Activated CD4-positive, alpha-beta T cell treated with anti-CD3 and anti-CD28 coated beads, Interleukin-2, amount 50 U/mL, for 16 hours (primary cell): Measurements from ENCODE around the gene GAP43.

Source experiments
- DNase-seq: peaks from one replicate; pipeline ENCODE4 v3.0.0-alpha.2; 2020

Gene GAP43

DNA sequence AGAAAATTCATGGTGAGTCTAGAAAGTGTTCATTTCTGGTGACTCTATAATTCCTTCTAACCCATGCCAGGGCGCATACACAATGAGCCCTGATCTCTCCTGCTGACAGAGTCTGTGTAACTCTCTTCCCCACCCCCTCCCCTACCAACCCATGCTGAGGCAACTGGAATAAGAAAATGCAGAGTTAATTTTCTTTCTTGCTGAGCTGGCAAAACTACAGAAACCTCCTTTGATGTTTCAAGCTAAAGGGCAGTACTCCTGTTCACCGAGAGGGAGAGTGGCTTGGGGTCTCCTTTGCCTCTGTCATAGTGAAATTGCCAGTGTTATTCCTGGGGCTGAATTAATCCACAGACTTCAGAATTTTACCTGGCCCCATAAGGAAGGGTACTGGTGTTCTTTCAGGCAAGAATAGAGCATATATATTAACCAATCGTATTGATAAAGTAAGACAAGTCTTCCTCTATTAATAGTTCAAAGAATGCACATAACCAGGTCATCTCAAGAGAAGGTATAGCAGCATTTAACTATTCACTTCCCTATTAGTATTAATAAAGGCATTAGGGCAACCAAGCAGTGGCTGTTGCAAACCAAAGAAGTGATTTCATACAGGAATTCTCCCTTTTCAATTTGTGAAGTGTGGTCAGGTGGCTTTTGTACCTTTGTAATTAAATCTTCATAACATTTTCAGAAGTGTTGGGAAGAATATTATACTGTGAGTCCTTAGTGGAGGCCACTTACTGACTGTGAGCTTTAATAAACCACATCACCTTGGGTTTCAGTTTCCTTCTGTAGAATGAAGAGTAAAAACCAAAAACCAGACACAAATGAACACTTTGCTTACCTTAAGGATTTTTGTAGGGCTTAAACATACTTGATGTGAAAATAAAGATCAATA is 4.1 kb downstream of the GAP43 start:
- DNase-seq, result no peak

GRCh38 chr3:115628075-115628412 is 4.7 kb downstream of the GAP43 start:
- no peak for DNase-seq

- no peak for DNase-seq
Measured at GRCh38 chr3:115630850-115631249, 7.5 kb downstream of the GAP43 start.

GRCh38 chr3:115632026-115632425 is 8.7 kb downstream of the GAP43 start:
- DNase-seq, result no peak

GRCh38 chr3:115633467-115633866 is 10.2 kb downstream of the GAP43 start:
- DNase-seq, result no peak

- DNase-seq, result no peak
Measured at GRCh38 chr3:115634052-115634451, 10.7 kb downstream of the GAP43 start.

DNA sequence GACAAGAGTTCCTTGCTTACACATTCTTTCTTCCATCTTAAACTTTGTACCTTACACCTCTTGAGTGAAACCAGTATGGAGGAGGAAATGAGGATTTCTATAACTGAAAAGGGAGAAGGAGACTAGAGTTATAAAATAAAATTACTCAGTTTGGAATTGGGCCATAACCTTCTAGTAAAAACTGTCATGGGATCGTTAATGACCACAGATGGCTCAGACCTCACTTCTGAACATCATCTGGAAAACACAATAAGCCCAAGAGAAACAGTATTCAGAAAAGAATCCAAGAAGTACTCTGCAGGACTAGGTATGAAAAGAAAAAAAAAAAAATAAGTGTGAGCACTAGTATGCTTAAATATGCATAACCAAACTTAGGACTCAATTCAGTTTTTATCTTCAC is 12.1 kb downstream of the GAP43 start:
- DNase-seq, result no peak

- no peak for DNase-seq
Measured at GRCh38 chr3:115638241-115638640, 14.9 kb downstream of the GAP43 start.

DNA sequence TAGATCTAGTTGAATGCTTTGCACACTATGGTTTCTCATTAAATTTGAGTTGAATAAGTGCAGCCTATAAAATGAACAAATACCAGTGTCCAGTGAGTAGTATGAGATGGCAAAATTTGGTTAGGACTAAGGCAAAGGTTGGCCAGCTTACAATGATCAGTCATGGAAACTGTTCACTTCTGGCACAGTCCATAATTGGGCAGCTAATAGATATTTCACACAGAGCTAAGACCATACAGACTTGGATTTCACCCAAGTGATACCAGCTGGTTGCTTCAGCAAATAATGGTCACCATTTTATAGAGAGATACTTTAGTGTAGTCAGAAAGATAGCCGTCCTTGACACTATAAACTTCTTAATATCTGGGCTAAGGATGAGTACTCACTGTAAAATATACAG is 15.7 kb downstream of the GAP43 start:
- no peak for DNase-seq

DNA sequence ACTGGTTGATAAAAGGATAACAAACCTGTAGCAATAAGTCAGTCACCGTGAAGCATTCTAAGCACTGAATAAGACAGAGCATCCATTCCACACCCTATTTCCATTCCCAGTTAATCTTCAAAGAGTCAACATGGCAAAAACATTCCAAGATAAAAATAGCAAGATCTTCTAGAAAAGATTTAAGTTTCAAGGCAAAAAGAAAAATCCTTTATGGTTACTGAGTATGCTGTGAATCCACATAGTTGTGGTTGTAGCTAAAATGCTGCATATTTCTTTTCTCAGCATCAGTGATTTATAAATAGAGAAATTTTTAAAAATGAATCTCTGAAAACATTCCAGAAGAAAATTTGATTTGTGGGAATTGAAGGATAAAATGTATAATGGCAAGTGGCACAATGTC is 21.1 kb downstream of the GAP43 start:
- DNase-seq, result no peak

- DNase-seq, result no peak
Measured at GRCh38 chr3:115646027-115646690, 22.8 kb downstream of the GAP43 start.

DNA sequence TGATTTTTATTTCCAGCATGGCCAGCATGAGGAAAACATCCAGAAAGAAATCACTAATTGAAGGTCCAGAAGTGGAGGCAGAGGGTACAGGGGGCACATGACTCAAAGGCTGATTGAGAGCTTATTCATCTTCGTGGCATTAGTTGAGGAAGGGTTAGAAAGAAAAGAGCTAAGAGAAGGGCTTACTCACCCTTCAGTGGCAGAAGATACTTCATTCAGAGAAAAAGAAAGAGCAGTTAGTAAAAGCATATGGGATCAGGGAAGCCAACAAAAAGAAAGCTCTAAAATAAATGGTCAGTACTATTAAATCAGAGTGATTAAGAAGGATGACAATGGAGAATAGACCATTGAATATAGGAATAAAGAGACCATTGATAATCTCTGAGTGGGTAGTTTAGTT is 25.2 kb downstream of the GAP43 start:
- no peak for DNase-seq

DNA sequence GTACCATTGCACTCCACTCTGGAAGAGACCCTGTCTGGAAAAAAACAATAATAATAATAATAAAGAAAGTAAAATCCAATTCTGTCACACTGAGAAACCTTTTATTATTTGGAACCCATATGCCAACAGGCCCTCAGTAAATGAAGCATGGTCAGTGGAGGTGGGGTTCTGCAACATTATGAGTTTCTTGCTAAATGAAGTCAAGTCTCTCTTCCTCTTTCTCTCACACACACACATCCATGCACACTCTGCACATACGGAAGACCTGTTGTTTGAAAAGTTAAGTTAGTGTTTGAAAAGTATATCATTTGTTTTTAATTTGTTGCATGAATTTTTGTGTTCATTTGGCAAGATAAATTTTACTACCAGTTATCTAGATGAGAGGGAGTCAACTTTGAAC is 27.8 kb downstream of the GAP43 start:
- no peak for DNase-seq

DNA sequence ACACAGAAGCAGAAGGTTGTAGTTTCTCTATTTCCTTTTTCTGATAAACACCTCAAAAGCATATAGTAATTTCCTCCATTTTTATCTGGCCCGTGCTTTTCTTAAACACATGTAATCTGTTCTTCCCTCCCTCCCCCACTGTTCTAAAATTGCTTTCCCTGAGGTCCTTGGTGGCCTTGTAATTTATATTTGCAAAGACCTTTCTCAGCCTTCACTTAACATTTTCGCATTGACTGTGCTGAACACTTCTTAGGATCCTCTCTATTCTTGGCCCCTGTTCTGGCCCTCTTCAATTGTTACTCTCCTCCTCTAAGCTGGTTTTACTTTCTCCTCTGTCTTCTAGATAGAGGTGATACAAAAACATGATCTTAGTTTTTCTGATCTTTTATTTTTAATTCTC is 28.3 kb downstream of the GAP43 start:
- no peak for DNase-seq

DNA sequence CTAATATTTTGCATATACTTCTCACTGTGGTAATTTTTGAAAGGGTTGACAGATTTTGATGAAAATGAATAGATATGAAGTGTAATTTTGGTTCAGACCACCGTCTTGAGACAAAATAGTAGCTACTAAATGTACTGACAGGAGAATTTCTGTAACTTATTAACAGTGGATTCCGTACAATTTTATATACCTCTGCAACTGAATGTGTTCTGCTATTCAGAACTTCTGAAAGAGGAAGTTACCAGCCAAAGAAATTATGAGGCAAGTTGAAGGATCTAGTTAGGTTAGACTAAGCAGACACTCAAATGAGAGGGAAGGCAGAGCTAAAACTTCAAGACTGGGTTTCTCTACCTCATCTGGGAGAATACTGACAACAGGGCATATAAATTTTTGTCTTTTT is 29.4 kb downstream of the GAP43 start:
- no peak for DNase-seq

GRCh38 chr3:115655761-115656282 is 32.5 kb downstream of the GAP43 start:
- DNase-seq, result no peak

DNA sequence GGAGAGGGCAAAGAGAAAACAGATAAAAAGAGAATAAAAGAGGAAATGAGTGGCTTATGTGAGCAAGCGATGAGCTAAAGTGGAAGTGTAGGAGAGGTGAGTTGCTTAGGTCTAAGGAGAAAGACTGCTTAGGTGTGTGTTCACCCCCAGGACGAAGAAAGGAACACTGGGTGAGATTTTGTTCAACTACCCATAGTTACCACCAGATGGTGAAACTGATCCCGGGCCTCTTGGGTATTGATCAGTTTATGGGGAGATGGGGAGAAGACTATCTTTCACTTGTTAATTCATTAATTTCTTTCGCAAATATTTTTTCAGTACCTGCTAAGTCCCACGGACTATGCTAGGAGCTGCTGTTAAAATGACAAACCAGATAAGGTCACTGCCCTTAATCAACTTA is 33.9 kb downstream of the GAP43 start:
- peak; percentile 34 for DNase-seq

GRCh38 chr3:115658032-115658336 is 34.7 kb downstream of the GAP43 start:
- no peak for DNase-seq

DNA sequence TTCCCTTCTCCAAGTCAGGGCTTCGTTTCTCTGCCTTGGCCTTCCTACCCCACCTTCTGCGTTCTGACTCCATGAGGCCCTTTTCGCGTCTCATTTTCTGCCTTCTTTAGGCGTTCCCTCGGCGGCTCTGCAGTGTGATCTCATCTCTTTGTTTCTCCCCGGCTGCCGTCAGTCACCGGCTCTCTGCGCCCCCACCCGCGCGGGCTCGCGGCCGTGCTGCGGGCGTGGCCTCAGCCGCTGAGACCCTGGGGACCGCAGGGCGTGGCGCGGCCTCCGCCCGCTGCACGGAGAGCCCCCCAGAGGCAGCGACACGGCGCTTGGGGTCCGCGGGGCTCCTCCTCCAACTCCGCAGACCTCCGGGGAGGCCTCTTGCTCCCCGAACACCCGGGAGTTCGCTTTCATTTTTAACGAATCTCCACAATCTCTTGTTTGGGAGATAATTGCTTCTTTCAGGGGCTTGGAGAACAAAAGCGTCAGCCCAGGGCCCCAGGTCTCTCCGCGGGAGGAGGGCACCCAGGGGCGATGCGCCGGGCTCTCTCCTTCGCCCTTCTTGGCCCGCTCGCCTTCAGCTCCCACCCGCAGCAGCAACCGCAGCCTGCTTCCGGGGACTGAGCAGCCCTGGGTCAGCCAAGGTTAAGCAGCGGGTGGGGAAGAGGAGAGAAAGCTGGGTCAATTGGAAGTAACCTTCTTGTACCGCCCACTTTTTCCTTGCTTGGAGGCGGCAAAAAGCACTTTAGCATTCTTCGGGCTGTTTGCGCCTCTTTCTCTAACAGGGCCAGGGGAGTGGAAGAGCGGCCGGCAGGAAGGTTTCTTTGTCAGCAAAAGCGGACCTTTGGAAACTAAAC is 35.2 kb downstream of the GAP43 start:
- DNase-seq, result peak; percentile 75

DNA sequence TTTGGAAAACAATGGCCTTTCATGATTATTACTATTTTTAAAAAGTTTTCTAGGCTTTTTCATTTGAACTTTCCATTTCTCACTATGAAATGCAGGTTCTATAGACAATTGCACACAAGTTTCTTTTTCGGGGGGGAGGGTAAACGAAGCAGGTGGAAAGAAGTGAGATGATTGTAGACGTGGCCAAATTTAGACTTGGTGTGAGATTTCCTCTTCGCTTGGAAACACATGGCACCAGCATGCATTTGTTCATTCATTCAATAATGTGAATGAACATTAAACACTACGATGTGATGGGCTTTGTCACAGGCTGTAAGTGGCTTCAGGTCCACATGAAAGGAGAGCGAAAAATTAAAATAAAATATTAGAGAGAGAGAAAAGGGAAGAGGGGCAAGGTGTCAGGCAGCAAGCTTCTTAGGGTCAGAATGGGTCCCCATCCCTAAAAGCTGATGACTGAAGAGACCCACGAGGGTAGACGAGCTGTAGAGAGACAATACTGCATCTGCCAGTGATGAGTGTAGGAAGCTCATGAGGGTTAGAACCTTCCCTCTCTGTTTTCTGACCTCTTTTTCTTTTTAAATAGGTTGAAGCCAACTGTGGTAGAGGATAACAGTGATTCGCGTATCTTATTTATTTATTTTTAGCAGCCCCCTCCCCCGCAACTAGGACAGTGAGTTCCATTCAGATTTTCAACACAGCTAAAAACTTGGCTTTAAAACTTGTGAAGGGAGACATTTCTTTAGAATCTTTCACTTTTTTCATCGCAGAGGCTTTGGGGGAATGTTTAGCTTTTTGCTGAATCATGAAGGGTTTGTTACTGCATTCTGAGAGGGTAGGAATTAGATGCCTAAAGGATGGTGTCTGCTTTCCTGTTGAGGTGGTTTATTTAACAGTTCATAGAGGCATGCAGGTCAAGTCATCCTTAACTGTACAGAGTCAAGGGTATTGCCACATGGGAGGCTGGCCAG is 36.2 kb downstream of the GAP43 start:
- DNase-seq, result no peak

GRCh38 chr3:115660646-115661337 is 37.5 kb downstream of the GAP43 start:
- no peak for DNase-seq

GRCh38 chr3:115662356-115662755 is 39.0 kb downstream of the GAP43 start:
- no peak for DNase-seq
